GM12873 (cell line): ENCODE measurements around the gene HDC.

ENCODE experiments used
- TF ChIP-seq, protein P1 (sequence below): IDR thresholded peaks from 2 replicates; pipeline ENCODE4 v1.5.1; 2012; ENCODE audit warnings: low read depth, mild to moderate bottlenecking, moderate library complexity, low read length, control low read depth; ENCODE audit not compliant: insufficient read depth; ENCODE audit errors: missing control alignments

The HDC gene

DNA sequence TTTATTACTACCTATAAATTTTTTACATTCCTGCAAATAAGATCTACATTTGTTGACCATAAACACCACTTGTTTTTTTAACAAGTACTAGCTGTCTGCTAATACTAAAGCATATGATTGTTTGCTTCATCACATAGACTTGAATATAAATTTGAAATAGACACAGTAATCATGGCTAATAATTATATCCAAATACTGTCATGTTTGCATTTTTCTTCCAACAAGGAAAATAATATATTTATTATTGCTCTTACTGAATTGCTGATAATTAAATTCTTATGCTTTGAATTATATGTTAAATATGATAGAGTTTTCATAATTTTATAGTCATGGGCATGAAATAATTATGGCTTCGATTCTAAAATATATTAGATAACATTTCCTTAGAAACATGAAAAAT is 40.5 kb downstream of the HDC start:
- TF ChIP-seq, protein P1, sequence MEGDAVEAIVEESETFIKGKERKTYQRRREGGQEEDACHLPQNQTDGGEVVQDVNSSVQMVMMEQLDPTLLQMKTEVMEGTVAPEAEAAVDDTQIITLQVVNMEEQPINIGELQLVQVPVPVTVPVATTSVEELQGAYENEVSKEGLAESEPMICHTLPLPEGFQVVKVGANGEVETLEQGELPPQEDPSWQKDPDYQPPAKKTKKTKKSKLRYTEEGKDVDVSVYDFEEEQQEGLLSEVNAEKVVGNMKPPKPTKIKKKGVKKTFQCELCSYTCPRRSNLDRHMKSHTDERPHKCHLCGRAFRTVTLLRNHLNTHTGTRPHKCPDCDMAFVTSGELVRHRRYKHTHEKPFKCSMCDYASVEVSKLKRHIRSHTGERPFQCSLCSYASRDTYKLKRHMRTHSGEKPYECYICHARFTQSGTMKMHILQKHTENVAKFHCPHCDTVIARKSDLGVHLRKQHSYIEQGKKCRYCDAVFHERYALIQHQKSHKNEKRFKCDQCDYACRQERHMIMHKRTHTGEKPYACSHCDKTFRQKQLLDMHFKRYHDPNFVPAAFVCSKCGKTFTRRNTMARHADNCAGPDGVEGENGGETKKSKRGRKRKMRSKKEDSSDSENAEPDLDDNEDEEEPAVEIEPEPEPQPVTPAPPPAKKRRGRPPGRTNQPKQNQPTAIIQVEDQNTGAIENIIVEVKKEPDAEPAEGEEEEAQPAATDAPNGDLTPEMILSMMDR, result no peak

DNA sequence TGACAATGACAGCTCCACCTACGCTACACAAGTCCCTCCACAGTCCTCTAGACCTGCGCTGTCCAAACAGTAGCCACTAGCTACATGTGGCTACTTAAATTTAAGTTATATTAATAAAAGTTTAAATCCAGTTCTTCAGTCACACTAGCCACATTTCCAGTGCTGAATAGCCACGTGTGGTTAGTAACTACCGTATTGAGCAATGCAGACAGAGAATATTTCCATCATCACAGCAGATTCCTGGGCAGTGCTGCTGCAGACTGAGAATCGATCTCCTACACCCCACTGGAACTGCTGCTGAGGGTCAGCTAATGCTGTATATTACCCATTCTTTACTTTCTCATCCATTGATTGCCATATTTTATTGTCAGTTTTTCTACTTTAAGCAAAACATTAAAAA is 40.9 kb downstream of the HDC start:
- TF ChIP-seq, protein P1, result no peak

DNA sequence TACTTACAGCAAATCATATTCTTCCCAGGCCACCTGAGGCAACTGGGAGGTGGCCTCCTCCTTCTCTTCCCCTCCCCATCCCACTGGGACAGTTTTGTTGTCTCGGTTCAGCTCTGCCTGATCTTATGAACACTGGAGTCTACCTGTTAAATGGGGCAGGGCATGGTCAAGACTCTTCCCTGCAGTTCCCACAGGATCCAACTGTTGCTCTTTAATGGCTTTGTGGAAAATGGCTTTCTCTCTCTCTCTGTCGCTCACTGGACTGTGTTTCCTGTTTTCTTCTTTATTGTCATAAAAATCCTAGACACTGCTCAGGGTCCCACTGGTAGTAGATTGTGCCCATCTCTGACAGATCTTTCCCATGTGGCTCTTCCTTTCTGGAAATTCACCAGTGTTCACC is 43.3 kb downstream of the HDC start:
- TF ChIP-seq, protein P1, result no peak

DNA sequence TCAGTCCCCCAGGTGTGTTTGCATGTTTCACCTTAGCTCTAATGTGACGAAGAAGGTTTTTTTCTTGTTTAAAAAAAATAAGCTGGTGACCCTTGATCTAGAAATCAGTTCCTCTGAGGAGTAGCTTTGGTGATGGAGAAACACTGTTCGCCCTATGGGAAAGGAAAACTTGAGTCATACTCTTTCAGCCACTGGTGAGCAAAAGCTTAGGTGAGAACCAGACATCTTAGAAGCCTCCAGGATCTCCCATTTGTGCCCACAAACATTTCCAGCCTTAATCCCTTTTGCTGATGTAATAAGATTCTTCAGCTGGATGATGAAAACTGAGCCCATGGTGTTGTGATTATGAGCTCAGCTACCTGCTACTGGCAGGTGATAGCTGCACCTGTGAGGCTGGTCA is 45.7 kb downstream of the HDC start:
- TF ChIP-seq, protein P1, result no peak

DNA sequence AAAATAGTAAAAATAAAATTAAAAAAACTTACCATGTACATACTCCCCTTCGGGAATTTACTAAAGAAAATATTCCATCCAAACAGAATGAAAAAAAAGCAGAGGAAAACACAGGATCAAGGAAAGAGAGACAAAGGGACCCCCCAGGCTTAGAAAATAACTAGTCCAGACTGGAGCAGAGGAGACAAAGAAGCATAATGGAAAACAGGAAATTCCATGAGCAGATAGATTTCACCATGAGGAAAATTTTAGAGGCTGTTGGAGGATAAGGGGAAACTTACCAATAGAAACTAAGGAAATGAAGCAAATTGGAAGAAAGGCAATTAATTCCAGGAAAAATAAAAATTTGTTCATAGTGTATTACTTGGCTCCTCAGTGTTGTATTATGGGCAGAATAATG is 46.8 kb downstream of the HDC start:
- TF ChIP-seq, protein P1, result no peak

DNA sequence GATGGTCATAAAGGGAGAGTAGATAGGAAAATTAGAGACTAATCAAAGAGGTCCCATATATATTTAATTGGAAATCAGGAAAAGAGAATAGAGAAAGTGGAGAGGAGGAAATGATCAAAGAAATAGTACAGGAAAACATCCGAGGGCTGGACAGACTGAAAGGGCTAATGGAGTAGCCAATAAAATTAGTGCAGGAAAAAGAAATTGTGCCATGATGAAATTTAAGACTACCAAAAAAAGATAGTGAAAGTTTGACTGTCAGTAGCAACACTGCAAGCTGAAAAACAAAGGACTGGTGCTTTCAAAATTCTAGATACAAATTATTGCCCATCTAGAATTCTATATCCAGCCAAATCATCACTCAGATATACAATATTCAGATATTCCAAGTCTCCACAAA is 47.2 kb downstream of the HDC start:
- TF ChIP-seq, protein P1, result no peak

DNA sequence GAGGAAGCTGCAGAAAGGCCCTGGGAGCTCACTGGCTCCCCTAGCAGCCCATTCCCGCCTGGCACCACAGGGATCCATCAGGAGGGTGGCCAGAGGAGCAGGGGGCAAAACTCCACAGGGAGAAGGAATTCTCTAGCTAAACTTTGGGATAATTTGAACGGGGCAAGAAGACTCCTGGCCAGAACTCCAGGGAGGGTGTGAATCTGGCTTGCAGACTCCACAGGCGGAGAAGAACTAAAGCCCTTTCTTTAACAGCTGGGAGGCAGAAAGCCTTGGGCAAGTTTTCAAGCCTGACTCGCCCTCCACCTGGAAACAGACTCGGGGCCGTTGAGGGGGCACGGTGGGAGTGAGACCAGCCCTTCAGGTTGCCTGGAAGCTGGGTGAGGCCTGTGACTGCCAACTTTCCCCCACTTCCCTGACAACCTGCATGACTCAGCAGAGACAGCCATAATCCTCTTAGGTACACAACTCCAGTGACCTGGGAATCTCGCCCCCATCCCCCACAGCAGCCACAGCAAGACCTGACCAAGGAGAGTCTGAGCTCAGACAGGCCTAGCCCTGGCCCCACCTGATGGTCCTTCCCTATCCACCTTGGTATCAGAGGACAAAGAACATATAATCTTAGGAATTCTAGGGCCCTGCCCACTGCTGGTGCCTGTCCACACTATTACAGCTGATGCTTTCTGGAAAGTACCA is 54.9 kb downstream of the HDC start:
- TF ChIP-seq, protein P1, result no peak
